Activated B cell treated with CpG ODN at 0.5 μM for 24 hours (primary cell): ENCODE data around the gene TOP3B. TPM values are rescaled to one million over a fixed set of nuclear protein-coding genes. Genes with fewer than 3 reads are reported as not detected.

Experiments used
- ATAC-seq: fragments of 200-7000 bp; cut with Tn5 transposase; one replicate; pipeline ENCODE4 v1.10.0; 2021; ENCODE audit warnings: low read depth, mild to moderate bottlenecking, moderate library complexity
- CTCF ChIA-PET: fragments of 350-600 bp; sonication (Branson Sonifier 250); formaldehyde crosslinking; loops from one replicate; lab custom pipeline; 2021; ENCODE audit warnings: antibody characterized with exemption; lab: Charles Lee
- POLR2A ChIA-PET: fragments of 350-600 bp; sonication (Branson Sonifier 250); formaldehyde crosslinking; loops from one replicate; lab custom pipeline; 2021; ENCODE audit warnings: antibody characterized with exemption; lab: Charles Lee
- DNase-seq: peaks from one replicate; pipeline ENCODE4 v3.0.0; 2022
- H3K27ac Mint-ChIP-seq: one replicate; pipeline ENCODE4 v1.8.0; 2020; ENCODE audit warnings: mixed read lengths
- H3K27me3 Mint-ChIP-seq: one replicate; pipeline ENCODE4 v1.8.0; 2021; ENCODE audit warnings: mixed read lengths
- H3K36me3 Mint-ChIP-seq: one replicate; pipeline ENCODE4 v1.8.0; 2021; ENCODE audit warnings: low read depth, mixed read lengths
- H3K4me1 Mint-ChIP-seq: one replicate; pipeline ENCODE4 v1.8.0; 2021; ENCODE audit warnings: mixed read lengths
- H3K4me3 Mint-ChIP-seq: one replicate; pipeline ENCODE4 v1.8.0; 2020; ENCODE audit warnings: mild to moderate bottlenecking, mixed read lengths
- H3K9me3 Mint-ChIP-seq: one replicate; pipeline ENCODE4 v1.8.0; 2020; ENCODE audit warnings: mixed read lengths
- CTCF ChIP-seq: fragments of 200-600 bp; IDR thresholded peaks from one replicate; pipeline ENCODE4 v1.8.0; 2022; ENCODE audit warnings: antibody characterized with exemption, mild to moderate bottlenecking
- intact Hi-C: fragments of 100-400 bp; cut with micrococcal nuclease; formaldehyde crosslinking; loops from one replicate; pipeline ENCODE4 v1.15.1; 2024
- total RNA-seq: library from RNA; stranded (reverse); gene quantifications from 2 replicates; pipeline ENCODE4 v1.2.3, GENCODE V29; 2022

Gene TOP3B
- total RNA-seq, 1 donor from 2014 or later, result 83.4 TPM

DNA sequence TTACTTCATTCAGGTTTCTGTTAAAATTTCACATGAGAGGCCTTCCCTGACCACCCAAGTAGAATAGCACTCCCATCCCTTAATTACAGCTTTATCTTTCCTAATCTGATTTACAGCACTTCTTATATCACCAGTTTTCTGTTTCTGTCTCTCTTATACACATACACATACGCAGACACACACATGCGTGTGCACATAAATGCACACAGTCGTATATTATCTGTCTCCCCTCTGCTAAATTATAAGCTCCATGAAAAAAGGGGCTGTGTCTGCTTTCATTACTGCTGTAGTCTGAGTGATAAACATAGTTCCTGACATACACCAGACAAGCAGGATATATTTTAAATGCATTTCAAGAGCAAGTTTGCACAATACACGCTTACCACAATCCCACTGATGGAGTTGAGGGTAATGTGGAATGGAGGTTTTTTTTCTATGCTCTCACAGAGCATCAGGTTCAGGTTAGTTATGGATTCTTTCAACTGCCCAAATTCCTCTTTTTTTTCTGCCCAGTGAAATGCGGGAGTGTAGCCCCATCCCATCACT is 13.7 kb upstream of the TOP3B start:
- TF ChIP-seq CTCF, result no peak
- ChIA-PET CTCF (no interaction called here), POLR2A (interaction anchor here (0.6 kb wide), 1 partner anchor 250 kb away, joined by 3 read pairs; no protein-coding TSS in a partner anchor)
- Mint-ChIP-seq H3K27ac (no peak overlapping the region), H3K9me3 (no peaks in the 10 kb centered on the region), H3K4me1 (no peaks in the 10 kb centered on the region), H3K4me3 (no peak overlapping the region), H3K36me3 (no peaks in the 10 kb centered on the region), H3K27me3 (no peaks in the 10 kb centered on the region)
- intact Hi-C loops, result no loop called here
- DNase-seq (no peak), ATAC-seq (no peak)

- POLR2A ChIA-PET, result no interaction called here
- Mint-ChIP-seq H3K4me1 (no peaks in the 10 kb centered on the region), H3K36me3 (no peaks in the 10 kb centered on the region), H3K9me3 (no peaks in the 10 kb centered on the region), H3K4me3 (no peak overlapping the region), H3K27me3 (no peaks in the 10 kb centered on the region), H3K27ac (no peak overlapping the region)
- DNase-seq (no peak), ATAC-seq (no peak)
- intact Hi-C loops, result no loop called here
- no peak for TF ChIP-seq CTCF
- CTCF ChIA-PET, result no interaction called here
Observed at GRCh38 chr22:21995660-21996059, 13.1 kb upstream of the TOP3B start.

GRCh38 chr22:21994881-21995444 is 12.4 kb upstream of the TOP3B start:
- ChIA-PET CTCF (no interaction called here), POLR2A (no interaction called here)
- Mint-ChIP-seq H3K9me3 (no peaks in the 10 kb centered on the region), H3K4me1 (no peaks in the 10 kb centered on the region), H3K4me3 (no peak overlapping the region), H3K27me3 (no peaks in the 10 kb centered on the region), H3K27ac (no peak overlapping the region), H3K36me3 (no peaks in the 10 kb centered on the region)
- TF ChIP-seq CTCF, result no peak
- intact Hi-C loops, result no loop called here
- DNase-seq (no peak), ATAC-seq (no peak)

- Mint-ChIP-seq H3K4me1 (no peaks in the 10 kb centered on the region), H3K27me3 (peaks cover 1% of the 10 kb centered on the region), H3K9me3 (no peaks in the 10 kb centered on the region), H3K4me3 (no peak overlapping the region), H3K36me3 (no peaks in the 10 kb centered on the region), H3K27ac (no peak overlapping the region)
- POLR2A ChIA-PET, result no interaction called here
- intact Hi-C loops, result no loop called here
- ATAC-seq (no peak), DNase-seq (no peak)
- TF ChIP-seq CTCF, result no peak
- CTCF ChIA-PET, result no interaction called here
Observed at GRCh38 chr22:21992593-21993237, 10.1 kb upstream of the TOP3B start.

DNA sequence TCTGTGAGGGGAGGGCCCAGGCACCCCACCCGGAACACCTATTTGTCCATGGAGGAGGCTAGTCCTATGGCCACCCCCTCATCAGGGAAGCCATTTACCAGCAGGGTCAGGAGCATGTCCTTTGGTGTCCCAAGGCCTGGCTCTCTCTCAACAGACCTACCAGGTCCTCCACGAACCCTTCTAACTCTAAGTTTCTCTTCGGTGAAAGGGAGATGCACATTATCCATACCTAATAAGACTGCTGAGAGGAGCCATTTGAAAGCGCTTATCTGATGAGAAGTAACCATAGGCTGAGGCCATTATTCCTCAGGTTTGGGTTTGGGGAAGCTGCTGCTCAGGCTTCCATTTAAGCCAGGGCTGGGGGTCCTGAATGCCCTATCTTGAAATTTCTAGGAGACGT is 9.2 kb upstream of the TOP3B start:
- CTCF ChIA-PET, result no interaction called here
- no peak for ATAC-seq

More for the DNA sequence above, 9.2 kb upstream of the TOP3B start:
- no peak for DNase-seq
- H3K4me3 Mint-ChIP-seq, result no peak overlapping the region
- intact Hi-C loops, result no loop called here
- no peak overlapping the region for H3K27ac Mint-ChIP-seq
- TF ChIP-seq CTCF, result no peak
- no peaks in the 10 kb centered on the region for H3K36me3 Mint-ChIP-seq
- peaks cover 1% of the 10 kb centered on the region for H3K27me3 Mint-ChIP-seq
- POLR2A ChIA-PET, result no interaction called here
- H3K9me3 Mint-ChIP-seq, result no peaks in the 10 kb centered on the region
- H3K4me1 Mint-ChIP-seq, result no peaks in the 10 kb centered on the region
